ENCODE results near the gene TMED1.
A peak's percentile ranks its signal among the peaks of the same experiment; 100 is the strongest.

The TMED1 gene

GRCh38 chr19:10868872-10869547 lies 33.0 kb upstream of the TMED1 start:
- TF ChIP-seq GABPA (IDR thresholded peaks at IDR 0.05; ENCODE audit: low read depth) (no peak), CTCF (IDR thresholded peaks at IDR 0.05; ENCODE audit: insufficient read depth, low read length) (no peak), REST (IDR thresholded peaks at IDR 0.05; ENCODE audit: insufficient replicate concordance, low read depth) (no peak), SPI1 (IDR thresholded peaks at IDR 0.05; ENCODE audit: borderline replicate concordance, low read depth) (no peak), POLR2AphosphoS5 (IDR thresholded peaks at IDR 0.05; ENCODE audit: low read depth) (no peak)
- no peak overlapping the region for H3K4me3 ChIP-seq (replicated peaks; ENCODE audit: insufficient read depth, low read length)
- no peaks in the 10 kb centered on the region for H3K27me3 ChIP-seq (ENCODE audit: insufficient read depth, poor library complexity, severe bottlenecking)
- no peak for DNase-seq (ENCODE audit: low read depth in 1 of 2, low spot score in 1 of 2)
- no peak overlapping the region for H3K27ac ChIP-seq (replicated peaks)

- TF ChIP-seq REST (IDR thresholded peaks at IDR 0.05; ENCODE audit: insufficient replicate concordance, low read depth) (no peak), CTCF (IDR thresholded peaks at IDR 0.05; ENCODE audit: insufficient read depth, low read length) (no peak), SPI1 (IDR thresholded peaks at IDR 0.05; ENCODE audit: borderline replicate concordance, low read depth) (no peak), GABPA (IDR thresholded peaks at IDR 0.05; ENCODE audit: low read depth) (no peak), POLR2AphosphoS5 (IDR thresholded peaks at IDR 0.05; ENCODE audit: low read depth) (no peak)
- Histone ChIP-seq H3K27ac (replicated peaks) (no peak overlapping the region), H3K4me3 (replicated peaks; ENCODE audit: insufficient read depth, low read length) (no peak overlapping the region), H3K27me3 (ENCODE audit: insufficient read depth, poor library complexity, severe bottlenecking) (no peaks in the 10 kb centered on the region)
- DNase-seq (ENCODE audit: low read depth in 1 of 2, low spot score in 1 of 2): no peak
Observed at GRCh38 chr19:10866495-10866894, 30.5 kb upstream of the TMED1 start.

GRCh38 chr19:10864538-10864899 lies 28.5 kb upstream of the TMED1 start:
- Histone ChIP-seq H3K4me3 (replicated peaks; ENCODE audit: insufficient read depth, low read length) (no peak overlapping the region), H3K27me3 (ENCODE audit: insufficient read depth, poor library complexity, severe bottlenecking) (no peaks in the 10 kb centered on the region), H3K27ac (replicated peaks) (no peak overlapping the region)
- DNase-seq (ENCODE audit: low read depth in 1 of 2, low spot score in 1 of 2): peak in 1 of 2 experiments; percentile 80
- TF ChIP-seq CTCF (IDR thresholded peaks at IDR 0.05; ENCODE audit: insufficient read depth, low read length) (peak; percentile 95), SPI1 (IDR thresholded peaks at IDR 0.05; ENCODE audit: borderline replicate concordance, low read depth) (no peak)

Measured in HL-60 (cell line).